Measurements from ENCODE around the gene CDHR3. TPM values are rescaled to one million over a fixed set of nuclear protein-coding genes. Genes with fewer than 3 reads are reported as not detected.

CDHR3 gene
- total and polyA plus RNA-seq, 2 donors (not counting 3 experiments of a cell fraction or from before 2014, with no cell fraction given): 0.46 to 2.3 TPM

- no peaks in the 10 kb centered on the region for H3K79me2 ChIP-seq (ENCODE audit: control insufficient read depth, insufficient read depth, low read length)
- intact Hi-C loops (cut with micrococcal nuclease): no loop called here
Measured at GRCh38 chr7:106016331-106016730, 53.3 kb downstream of the CDHR3 start.

More at GRCh38 chr7:106016331-106016730, 53.3 kb downstream of the CDHR3 start:
- dilution Hi-C loops (cut with MboI; ENCODE audit: extremely low pct_ligation_motif_present, low sequenced_read_pairs): loop anchor here (25.0 kb wide), 1 partner anchor 254 kb away; no protein-coding TSS in a partner anchor
- H4K20me1 ChIP-seq (replicated peaks; ENCODE audit: control insufficient read depth, extremely low read depth, insufficient read depth, low read length): no peaks in the 10 kb centered on the region
- no peaks in the 10 kb centered on the region for H3K36me3 ChIP-seq (ENCODE audit: control insufficient read depth in 2 of 2, extremely low read depth in 1 of 2, insufficient read depth in 2 of 2, low read length in 2 of 2)
- ChIA-PET POLR2A (no interaction called here), CTCF (interaction anchor here (0.8 to 2.0 kb wide), 3 partner anchors 21 to 138 kb away, joined by 3 to 5 read pairs (median 4); no protein-coding TSS in a partner anchor)
- no peaks in the 10 kb centered on the region for H3K9me3 ChIP-seq (replicated peaks; ENCODE audit: control insufficient read depth, insufficient read depth, low read length)
- H3K9ac ChIP-seq (replicated peaks; ENCODE audit: extremely low read depth, insufficient read depth, low read length): no peak overlapping the region
- peaks cover 21 to 24% of the 10 kb centered on the region in 2 experiments for H3K27me3 ChIP-seq (ENCODE audit: control insufficient read depth in 2 of 2, insufficient read depth in 2 of 2, low read length in 2 of 2)
- no peaks in the 10 kb centered on the region for H3K4me1 ChIP-seq (ENCODE audit: control insufficient read depth, extremely low read depth, insufficient read depth, low read length)
- no peak for TF ChIP-seq GATA2 (IDR thresholded peaks at IDR 0.05; ENCODE audit: insufficient read depth, insufficient read length, low read depth, low read length)
- TF ChIP-seq, protein P1, sequence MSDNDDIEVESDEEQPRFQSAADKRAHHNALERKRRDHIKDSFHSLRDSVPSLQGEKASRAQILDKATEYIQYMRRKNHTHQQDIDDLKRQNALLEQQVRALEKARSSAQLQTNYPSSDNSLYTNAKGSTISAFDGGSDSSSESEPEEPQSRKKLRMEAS (IDR thresholded peaks at IDR 0.05; ENCODE audit: insufficient read depth, insufficient read length): no peak
- no peak for TF ChIP-seq MYC (IDR thresholded peaks at IDR 0.05; ENCODE audit: low read depth, low read length)
- TF ChIP-seq JUN (IDR thresholded peaks at IDR 0.05; ENCODE audit: borderline replicate concordance, insufficient read depth, insufficient read length, low read depth): no peak
- TF ChIP-seq, protein P2, sequence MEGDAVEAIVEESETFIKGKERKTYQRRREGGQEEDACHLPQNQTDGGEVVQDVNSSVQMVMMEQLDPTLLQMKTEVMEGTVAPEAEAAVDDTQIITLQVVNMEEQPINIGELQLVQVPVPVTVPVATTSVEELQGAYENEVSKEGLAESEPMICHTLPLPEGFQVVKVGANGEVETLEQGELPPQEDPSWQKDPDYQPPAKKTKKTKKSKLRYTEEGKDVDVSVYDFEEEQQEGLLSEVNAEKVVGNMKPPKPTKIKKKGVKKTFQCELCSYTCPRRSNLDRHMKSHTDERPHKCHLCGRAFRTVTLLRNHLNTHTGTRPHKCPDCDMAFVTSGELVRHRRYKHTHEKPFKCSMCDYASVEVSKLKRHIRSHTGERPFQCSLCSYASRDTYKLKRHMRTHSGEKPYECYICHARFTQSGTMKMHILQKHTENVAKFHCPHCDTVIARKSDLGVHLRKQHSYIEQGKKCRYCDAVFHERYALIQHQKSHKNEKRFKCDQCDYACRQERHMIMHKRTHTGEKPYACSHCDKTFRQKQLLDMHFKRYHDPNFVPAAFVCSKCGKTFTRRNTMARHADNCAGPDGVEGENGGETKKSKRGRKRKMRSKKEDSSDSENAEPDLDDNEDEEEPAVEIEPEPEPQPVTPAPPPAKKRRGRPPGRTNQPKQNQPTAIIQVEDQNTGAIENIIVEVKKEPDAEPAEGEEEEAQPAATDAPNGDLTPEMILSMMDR (IDR thresholded peaks at IDR 0.05; ENCODE audit: extremely low read depth in 1 of 2, insufficient read depth in 1 of 2, low read depth in 1 of 2, low read length in 2 of 2): no peak
- TF ChIP-seq EZH2 (IDR thresholded peaks at IDR 0.05; ENCODE audit: borderline replicate concordance, low read depth, low read length, severe bottlenecking): no peak
- TF ChIP-seq POLR2A (IDR thresholded peaks at IDR 0.05; ENCODE audit: low read depth, low read length): no peak
- no peak for TF ChIP-seq POLR2AphosphoS5 (IDR thresholded peaks at IDR 0.05; ENCODE audit: insufficient read depth, low read depth, low read length)
- no peak for TF ChIP-seq FOS (IDR thresholded peaks at IDR 0.05; ENCODE audit: borderline replicate concordance, insufficient read depth, low read length)
- FAIRE-seq (no peak), DNase-seq (ENCODE audit: low read depth, low spot score) (no peak)
- H3K4me2 ChIP-seq (ENCODE audit: insufficient read depth, low read length): no peak overlapping the region
- no peak overlapping the region for H3K27ac ChIP-seq (ENCODE audit: insufficient read depth, low read depth, low read length)
- H3K4me3 ChIP-seq (replicated peaks in 1 of 3; ENCODE audit: insufficient read depth in 1 of 3, low read depth in 1 of 3, low read length in 3 of 3): no peak overlapping the region
- no peaks in the 10 kb centered on the region for H3K9me1 ChIP-seq (replicated peaks; ENCODE audit: control insufficient read depth, extremely low read depth, insufficient read depth, low read length)
- H2AFZ ChIP-seq (ENCODE audit: low read depth, low read length): no peak overlapping the region
- BruUV-seq (replicated peaks): no TSS peak

All from endothelial cell of umbilical vein (primary cell).